Activated T-helper 2 cell treated with anti-CD3 and anti-CD28 coated beads, Interferon-gamma antibody, Interleukin-2, Interleukin-4, amounts not matched to agents 10 μg/mL and 5 μg/mL and 100 μg/mL, durations not matched to agents 14 hours and 24 hours and 36 hours (primary cell): ENCODE measurements around the gene CDC34. TPM values are rescaled to one million over a fixed set of nuclear protein-coding genes. Genes with fewer than 3 reads are reported as not detected.

ENCODE experiments used
- DNase-seq: peaks from one replicate; pipeline ENCODE4 v3.0.0; 2021; ENCODE audit warnings: low spot score
- H3K27ac Mint-ChIP-seq: one replicate; pipeline ENCODE4 v1.8.0; 2021; ENCODE audit warnings: mixed read lengths
- H3K27me3 Mint-ChIP-seq: one replicate; pipeline ENCODE4 v1.8.0; 2021; ENCODE audit warnings: low read depth, mixed read lengths
- H3K36me3 Mint-ChIP-seq: one replicate; pipeline ENCODE4 v1.8.0; 2021; ENCODE audit warnings: low read depth, mixed read lengths
- H3K4me1 Mint-ChIP-seq: one replicate; pipeline ENCODE4 v1.8.0; 2021; ENCODE audit warnings: low read depth, mixed read lengths
- H3K4me3 Mint-ChIP-seq: one replicate; pipeline ENCODE4 v1.8.0; 2021; ENCODE audit warnings: low read depth, mild to moderate bottlenecking, moderate library complexity, mixed read lengths
- H3K9me3 Mint-ChIP-seq: one replicate; pipeline ENCODE4 v1.8.0; 2021; ENCODE audit warnings: mixed read lengths
- intact Hi-C: fragments of 100-400 bp; cut with micrococcal nuclease; formaldehyde crosslinking; loops from one replicate; pipeline ENCODE4 v1.15.1; 2023
- total RNA-seq: library from RNA; stranded (reverse); gene quantifications from 2 replicates; pipeline ENCODE4 v1.2.3, GENCODE V29; 2022

The CDC34 gene
- total RNA-seq, 1 donor from 2014 or later = 53.7 TPM

GRCh38 chr19:535017-535835, 3.7 kb downstream of the CDC34 start:
- Mint-ChIP-seq H3K4me1 (peaks cover 2% of the 10 kb centered on the region), H3K27ac (peak overlapping the region; percentile 40), H3K9me3 (no peaks in the 10 kb centered on the region), H3K36me3 (peaks cover 15% of the 10 kb centered on the region), H3K4me3 (peak overlapping the region; percentile 40), H3K27me3 (no peaks in the 10 kb centered on the region)
- intact Hi-C loops = loop anchor here (10.0 kb wide), 1 partner anchor 100 kb away; the partner anchor contains the start of genes FGF22 and POLRMT
- DNase-seq = no peak

- H3K27ac Mint-ChIP-seq = no peak overlapping the region
- peaks cover 2% of the 10 kb centered on the region for H3K4me1 Mint-ChIP-seq
- no peak for DNase-seq
- no peaks in the 10 kb centered on the region for H3K27me3 Mint-ChIP-seq
- H3K4me3 Mint-ChIP-seq = no peak overlapping the region
- intact Hi-C loops = loop anchor here (10.0 kb wide), 1 partner anchor 99 kb away; the partner anchor contains the start of genes FGF22 and POLRMT
- H3K9me3 Mint-ChIP-seq = no peaks in the 10 kb centered on the region
- peaks cover 15% of the 10 kb centered on the region for H3K36me3 Mint-ChIP-seq
Observed at GRCh38 chr19:536031-536880, 4.7 kb downstream of the CDC34 start.

- H3K4me3 Mint-ChIP-seq = no peak overlapping the region
- no peaks in the 10 kb centered on the region for H3K9me3 Mint-ChIP-seq
- H3K36me3 Mint-ChIP-seq = peaks cover 15% of the 10 kb centered on the region
- no peak for DNase-seq
- intact Hi-C loops = loop anchor here (10.0 kb wide), 1 partner anchor 98 kb away; the partner anchor contains the start of genes FGF22 and POLRMT
- H3K4me1 Mint-ChIP-seq = peaks cover 2% of the 10 kb centered on the region
- H3K27ac Mint-ChIP-seq = no peak overlapping the region
- H3K27me3 Mint-ChIP-seq = no peaks in the 10 kb centered on the region
Observed at GRCh38 chr19:536881-537404, 5.4 kb downstream of the CDC34 start.

- no peaks in the 10 kb centered on the region for H3K27me3 Mint-ChIP-seq
- no peak overlapping the region for H3K4me3 Mint-ChIP-seq
- peaks cover 3% of the 10 kb centered on the region for H3K4me1 Mint-ChIP-seq
- H3K9me3 Mint-ChIP-seq = no peaks in the 10 kb centered on the region
- H3K27ac Mint-ChIP-seq = no peak overlapping the region
- no peak for DNase-seq
- H3K36me3 Mint-ChIP-seq = peaks cover 15% of the 10 kb centered on the region
- intact Hi-C loops = loop anchor here (10.0 kb wide), 1 partner anchor 96 kb away; the partner anchor contains the start of genes FGF22 and POLRMT
Observed at GRCh38 chr19:538641-539428, 7.3 kb downstream of the CDC34 start.

GRCh38 chr19:539429-540030, 8.0 kb downstream of the CDC34 start:
- Mint-ChIP-seq H3K4me1 (peaks cover 3% of the 10 kb centered on the region), H3K4me3 (no peak overlapping the region), H3K27me3 (no peaks in the 10 kb centered on the region), H3K36me3 (peaks cover 15% of the 10 kb centered on the region), H3K9me3 (no peaks in the 10 kb centered on the region), H3K27ac (no peak overlapping the region)
- DNase-seq = no peak
- intact Hi-C loops = loop anchor here (10.0 kb wide), 1 partner anchor 95 kb away; the partner anchor contains the start of genes FGF22 and POLRMT

- no peak for DNase-seq
- no peak overlapping the region for H3K4me3 Mint-ChIP-seq
Observed at GRCh38 chr19:540867-541637, 9.5 kb downstream of the CDC34 start.

GRCh38 chr19:541699-542098, 10.1 kb downstream of the CDC34 start:
- Mint-ChIP-seq H3K27ac (no peak overlapping the region), H3K27me3 (no peaks in the 10 kb centered on the region), H3K9me3 (no peaks in the 10 kb centered on the region), H3K36me3 (peaks cover 15% of the 10 kb centered on the region), H3K4me3 (no peak overlapping the region), H3K4me1 (peaks cover 9% of the 10 kb centered on the region)
- no peak for DNase-seq
- intact Hi-C loops = no loop called here

More at GRCh38 chr19:540867-541637, 9.5 kb downstream of the CDC34 start:
- intact Hi-C loops = no loop called here
- no peaks in the 10 kb centered on the region for H3K9me3 Mint-ChIP-seq
- peaks cover 9% of the 10 kb centered on the region for H3K4me1 Mint-ChIP-seq
- H3K27me3 Mint-ChIP-seq = no peaks in the 10 kb centered on the region
- peaks cover 15% of the 10 kb centered on the region for H3K36me3 Mint-ChIP-seq
- no peak overlapping the region for H3K27ac Mint-ChIP-seq

DNA sequence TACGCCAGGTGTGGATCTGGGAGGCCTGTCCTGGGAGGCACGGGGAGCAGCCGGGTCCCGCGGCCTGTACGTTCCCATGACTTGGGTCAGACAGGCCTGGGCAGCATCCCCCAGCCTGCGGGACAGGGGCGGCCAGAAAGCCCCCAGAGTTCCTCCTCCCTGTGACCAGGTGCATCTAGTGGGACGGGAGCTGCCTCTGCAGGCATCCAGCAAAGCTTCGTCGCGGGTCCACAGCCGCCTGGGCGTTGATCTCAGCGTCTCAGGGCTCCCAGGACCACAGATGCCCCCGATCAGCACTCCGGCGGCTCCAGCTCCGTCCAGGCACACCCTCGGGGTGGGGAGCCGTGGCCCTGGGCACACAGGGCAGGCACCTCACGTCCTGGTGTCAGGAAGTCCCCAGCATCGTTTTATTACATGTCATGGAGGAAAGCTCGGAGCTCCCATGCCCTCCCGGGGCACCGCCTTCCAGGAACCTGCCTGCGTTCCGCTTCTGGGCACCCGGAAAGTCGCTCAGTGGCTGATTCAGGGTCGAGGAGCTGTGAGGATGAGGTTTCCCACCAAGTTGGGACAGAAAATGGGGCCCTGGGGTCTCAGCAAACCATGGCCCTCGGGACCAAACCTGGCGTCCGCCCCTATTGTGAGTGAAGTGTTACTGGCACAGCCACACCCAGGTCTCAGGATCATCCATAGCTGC, 10.8 kb downstream of the CDC34 start:
- H3K27me3 Mint-ChIP-seq = no peaks in the 10 kb centered on the region

DNA sequence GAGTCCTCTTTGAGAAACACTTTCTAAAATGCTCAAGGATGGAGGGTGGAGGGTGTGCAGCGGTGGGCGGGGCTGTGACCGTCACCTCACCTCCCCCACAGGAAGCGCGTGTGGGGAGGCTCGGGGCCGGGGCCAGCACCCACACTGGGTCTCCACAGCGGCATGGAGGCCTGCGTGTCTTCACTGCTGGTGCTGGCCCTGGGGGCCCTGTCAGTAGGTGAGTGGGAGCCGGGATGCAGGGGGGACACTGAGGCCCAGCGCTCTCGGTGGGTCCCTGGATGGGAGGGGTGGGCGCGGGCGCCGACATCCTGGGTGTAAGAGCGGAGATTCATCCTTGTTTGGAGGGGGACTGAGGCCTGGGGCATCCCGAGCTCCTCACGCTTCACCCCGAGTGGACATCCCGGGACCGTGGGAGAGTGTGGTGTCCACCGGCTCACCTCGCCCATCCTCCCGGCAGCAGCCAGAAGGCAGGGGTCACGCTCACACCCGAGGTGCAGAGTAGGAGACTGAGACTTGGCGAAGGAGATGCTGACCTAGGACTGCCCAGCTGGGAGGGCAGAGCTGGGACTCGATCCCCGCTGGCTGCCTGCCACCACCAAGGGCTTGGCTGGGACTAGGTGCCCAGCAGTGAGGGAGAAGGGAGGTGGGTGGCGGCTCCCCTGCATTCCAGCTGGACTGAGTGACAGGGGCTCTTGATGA, 12.5 kb downstream of the CDC34 start, which contains the start of gene GZMM:
TSS of gene GZMM (plus strand) at position 144 of the 699 bp plus-strand sequence. CDS start at position 163, 19 bp downstream.
- Mint-ChIP-seq H3K9me3 (no peaks in the 10 kb centered on the region), H3K27me3 (no peaks in the 10 kb centered on the region), H3K4me1 (peaks cover 9% of the 10 kb centered on the region), H3K36me3 (peaks cover 11% of the 10 kb centered on the region), H3K4me3 (peak within 1 kb of the TSS; percentile 79), H3K27ac (peak within 1 kb of the TSS; percentile 80)
- intact Hi-C loops = no loop called here
- peak; percentile 67 for DNase-seq

More for the DNA sequence above, 10.8 kb downstream of the CDC34 start:
- Mint-ChIP-seq H3K36me3 (peaks cover 15% of the 10 kb centered on the region), H3K27ac (no peak overlapping the region), H3K4me1 (peaks cover 9% of the 10 kb centered on the region), H3K9me3 (no peaks in the 10 kb centered on the region), H3K4me3 (no peak overlapping the region)
- intact Hi-C loops = no loop called here
- DNase-seq = no peak

GRCh38 chr19:547117-547516, 15.6 kb downstream of the CDC34 start:
- H3K27me3 Mint-ChIP-seq = no peaks in the 10 kb centered on the region
- no peak for DNase-seq
- no peak overlapping the region for H3K4me3 Mint-ChIP-seq
- peaks cover 9% of the 10 kb centered on the region for H3K4me1 Mint-ChIP-seq
- H3K36me3 Mint-ChIP-seq = peaks cover 11% of the 10 kb centered on the region
- H3K9me3 Mint-ChIP-seq = no peaks in the 10 kb centered on the region
- no peak overlapping the region for H3K27ac Mint-ChIP-seq
- intact Hi-C loops = no loop called here
